GM12878 (cell line): ENCODE measurements around the gene ZNF507. TPM values are rescaled to one million over a fixed set of nuclear protein-coding genes. Genes with fewer than 3 reads are reported as not detected.

Experiments used
- ATAC-seq: fragments of 200-7000 bp; cut with Tn5 transposase; 3 replicates; pipeline ENCODE4 v1.9.1; 2020; ENCODE audit warnings: mild to moderate bottlenecking, moderate library complexity
- BruUV-seq: library from RNA; stranded (reverse); fragments of 400-500 nt; replicated peaks from 2 replicates; lab custom pipeline; 2021; lab: Mats Ljungman, UMichigan
- CTCF ChIA-PET: fragments of 300-600 bp; sonication (Branson Sonifier 250); formaldehyde crosslinking; extraction: SDS; loops from one replicate; lab custom pipeline; 2021; ENCODE audit warnings: inconsistent platforms; lab: Yijun Ruan, JAX
- POLR2A ChIA-PET: fragments of 350-600 bp; formaldehyde crosslinking; extraction: SDS; loops from one replicate; lab custom pipeline; 2021; ENCODE audit warnings: inconsistent platforms; lab: Charles Lee
- RAD21 ChIA-PET: fragments of 300-600 bp; sonication (Branson Sonifier 250); formaldehyde crosslinking; loops from one replicate; lab custom pipeline; 2023; ENCODE audit warnings: antibody characterized with exemption; ENCODE audit not compliant: unreplicated experiment; lab: Charles Lee
- SMC1A ChIA-PET: fragments of 300-600 bp; sonication (Branson Sonifier 250); formaldehyde crosslinking; loops from one replicate; lab custom pipeline; 2023; ENCODE audit not compliant: unreplicated experiment, uncharacterized antibody; lab: Charles Lee
- DNase-seq: peaks from one replicate; pipeline ENCODE4 v3.0.0-alpha.2; 2011; ENCODE audit warnings: low read depth, low spot score
- FAIRE-seq: peaks from 3 replicates; lab custom pipeline; 2011; peaks lifted over from hg19 to GRCh38; lab: Jason Lieb, UNC
- H2AFZ ChIP-seq: 2 replicates; pipeline ENCODE4 v1.6.0; 2011; ENCODE audit warnings: low read depth, low read length, control low read depth; ENCODE audit not compliant: control insufficient read depth
- H3K27ac ChIP-seq: 2 replicates; pipeline ENCODE4 v1.5.1; 2011; ENCODE audit warnings: control low read depth; ENCODE audit not compliant: control insufficient read depth, insufficient read depth
- H3K27me3 ChIP-seq, 2 experiments: replicated peaks in 1 of 2; 2 replicates each; pipeline versions ENCODE4 v1.6.0 to v1.6.1; 2011; ENCODE audit warnings: low read length in 1 of 2; ENCODE audit not compliant: control insufficient read depth in 2 of 2, insufficient read depth in 2 of 2
- H3K36me3 ChIP-seq, 2 experiments: 2 replicates each; pipeline ENCODE4 v1.5.1; 2011; ENCODE audit warnings: low read length in 1 of 2; ENCODE audit not compliant: control insufficient read depth in 2 of 2, insufficient read depth in 2 of 2
- H3K4me1 ChIP-seq: 2 replicates; pipeline ENCODE4 v1.6.1; 2011; ENCODE audit warnings: mild to moderate bottlenecking, low read length, moderate library complexity, mixed read lengths; ENCODE audit not compliant: control insufficient read depth, insufficient read depth
- H3K4me2 ChIP-seq: 2 replicates; pipeline ENCODE4 v1.6.0; 2011; ENCODE audit warnings: control low read depth; ENCODE audit not compliant: control insufficient read depth, insufficient read depth
- H3K4me3 ChIP-seq: fragments of 200-600 bp; sonication (generic); 2 replicates; pipeline ENCODE4 v1.5.1; 2016
- H3K79me2 ChIP-seq: 2 replicates; pipeline ENCODE4 v1.6.0; 2011; ENCODE audit warnings: low read length; ENCODE audit not compliant: control insufficient read depth, insufficient read depth
- H3K9ac ChIP-seq: 2 replicates; pipeline ENCODE4 v1.8.0; 2011; ENCODE audit warnings: low read length, control low read depth, mixed read lengths; ENCODE audit not compliant: control insufficient read depth, insufficient read depth
- H3K9me3 ChIP-seq: replicated peaks from 3 replicates; pipeline ENCODE4 v1.5.1; 2011; ENCODE audit warnings: mild to moderate bottlenecking, low read length; ENCODE audit not compliant: control insufficient read depth, insufficient read depth
- H4K20me1 ChIP-seq: 2 replicates; pipeline ENCODE4 v1.6.0; 2011; ENCODE audit not compliant: control insufficient read depth, insufficient read depth
- BRCA1 ChIP-seq: IDR thresholded peaks from 2 replicates; pipeline ENCODE4 v1.6.1; 2011; ENCODE audit warnings: low read depth, low read length, improper control_type of control experiment
- CEBPB ChIP-seq, 2 experiments: fragments of 150-350 bp in 1 of 2; IDR thresholded peaks; 2 replicates each; pipeline ENCODE4 v1.6.1; 2012 to 2014; ENCODE audit warnings: low read depth in 2 of 2, low read length in 2 of 2, borderline replicate concordance in 1 of 2, inconsistent platforms in 1 of 2
- CHD1 ChIP-seq: IDR thresholded peaks from 2 replicates; pipeline ENCODE4 v1.6.1; 2012; ENCODE audit warnings: low read depth, low read length, improper control_type of control experiment
- HDAC6 ChIP-seq: fragments of 200-600 bp; sonication (generic); IDR thresholded peaks from one replicate; pipeline ENCODE4 v1.8.0; 2017; ENCODE audit warnings: antibody characterized with exemption; ENCODE audit not compliant: unreplicated experiment
- KAT2A ChIP-seq: conservative IDR thresholded peaks from 2 replicates; pipeline ENCODE4 v1.6.1; 2011; ENCODE audit warnings: low read depth, low read length; ENCODE audit not compliant: control insufficient read depth
- KLF5 ChIP-seq: fragments of 450-650 bp; IDR thresholded peaks from 2 replicates; pipeline ENCODE4 v1.6.1; 2014; ENCODE audit warnings: mild to moderate bottlenecking; ENCODE audit not compliant: partially characterized antibody
- MAX ChIP-seq: IDR thresholded peaks from 2 replicates; pipeline ENCODE4 v1.6.1; 2012; ENCODE audit warnings: low read depth, low read length, improper control_type of control experiment
- MEF2A ChIP-seq: IDR thresholded peaks from 2 replicates; pipeline ENCODE4 v1.6.1; 2011; ENCODE audit warnings: low read depth, mild to moderate bottlenecking, low read length, moderate library complexity; ENCODE audit not compliant: insufficient read depth
- MTA2 ChIP-seq: fragments of 450-650 bp; IDR thresholded peaks from 2 replicates; pipeline ENCODE4 v1.6.1; 2016; ENCODE audit warnings: low read depth, mild to moderate bottlenecking, moderate library complexity
- MTA3 ChIP-seq: IDR thresholded peaks from 2 replicates; pipeline ENCODE4 v1.6.1; 2012; ENCODE audit warnings: low read length, inconsistent platforms, borderline replicate concordance
- POLR2AphosphoS2 ChIP-seq: IDR thresholded peaks from 2 replicates; pipeline ENCODE4 v1.6.1; 2011; ENCODE audit warnings: low read depth, mild to moderate bottlenecking, low read length, improper control_type of control experiment, moderate library complexity
- SP1 ChIP-seq: IDR thresholded peaks from one replicate; pipeline ENCODE4 v1.6.1; 2011; ENCODE audit warnings: low read depth, low read length
- SUZ12 ChIP-seq: fragments of 200-600 bp; sonication (generic); IDR thresholded peaks from one replicate; pipeline ENCODE4 v1.6.1; 2018; ENCODE audit warnings: antibody characterized with exemption, mild to moderate bottlenecking; ENCODE audit not compliant: unreplicated experiment
- TCF3 ChIP-seq: IDR thresholded peaks from 2 replicates; pipeline ENCODE4 v1.6.1; 2012; ENCODE audit warnings: low read depth, mild to moderate bottlenecking, low read length, borderline replicate concordance; ENCODE audit not compliant: insufficient read depth
- WGBS: methylation state at CpG from one replicate; pipeline ENCODE4 v1.1.6; 2016; ENCODE audit warnings: low lambda C conversion rate; ENCODE audit not compliant: insufficient replicate concordance, insufficient coverage; ENCODE audit errors: missing lambda C conversion rate; 5-methylcytosine and 5-hydroxymethylcytosine counted together
- in situ Hi-C: fragments of 300-500 bp; cut with MboI; formaldehyde crosslinking; loops from 9 replicates; pipeline ENCODE4 v1.14.3; 2018; ENCODE audit warnings: mixed read lengths
- intact Hi-C: fragments of 100-400 bp; cut with micrococcal nuclease; formaldehyde crosslinking; loops from one replicate; pipeline ENCODE4 v1.14.2; 2022; ENCODE audit not compliant: unreplicated experiment
- polyA plus RNA-seq, 11 experiments: library from polyadenylated mRNA; depleted of rRNA in 4 of 11; unstranded in 6 of 11; stranded (reverse) in 5 of 11; fragments of >200 nt; fragmentation: Nextera tagmentation in 4 of 11; fragmentation: Illumina TruSeq in 1 of 11; extraction: Ambion mirVana in 4 of 11; extraction: Trizol in 1 of 11; gene quantifications; 1 replicate in 1 of 11; 2 replicates in 10 of 11; pipeline versions ENCODE4 v1.2.1 to v1.2.3, GENCODE V29; 2011 to 2016; ENCODE audit warnings: inconsistent platforms in 2 of 11, missing spikeins in 2 of 11, low read depth in 1 of 11
- total RNA-seq, 4 experiments: library from RNA; depleted of rRNA in 3 of 4; stranded (reverse); fragments of >200 nt in 3 of 4; fragmentation: Illumina TruSeq in 1 of 4; extraction: Trizol in 1 of 4; gene quantifications; 2 replicates each; pipeline versions ENCODE4 v1.2.1 to v1.2.3, GENCODE V29; 2013 to 2021

ZNF507 gene
- total and polyA plus RNA-seq, 10 of the 15 experiments (the other 5 are each of a cell fraction or from before 2014, with no cell fraction given) = 2.3 to 18.4 (median 10.1) TPM

GRCh38 chr19:32308431-32309077 lies 36.9 kb upstream of the ZNF507 start:
- ChIA-PET RAD21 (no interaction called here), SMC1A (no interaction called here), CTCF (no interaction called here), POLR2A (no interaction called here)
- Histone ChIP-seq H3K79me2 (no peaks in the 10 kb centered on the region), H3K4me2 (no peak overlapping the region), H3K27me3 (no peaks in the 10 kb centered on the region), H4K20me1 (no peaks in the 10 kb centered on the region), H3K9ac (no peak overlapping the region), H3K4me3 (no peak overlapping the region), H3K9me3 (no peaks in the 10 kb centered on the region), H3K4me1 (no peaks in the 10 kb centered on the region), H3K27ac (no peak overlapping the region), H3K36me3 (no peaks in the 10 kb centered on the region), H2AFZ (no peak overlapping the region)
- TF ChIP-seq CHD1 (no peak), MTA3 (no peak), MEF2A (no peak), BRCA1 (no peak), HDAC6 (no peak), TCF3 (no peak), KAT2A (no peak), SP1 (no peak), POLR2AphosphoS2 (no peak), MAX (no peak), KLF5 (no peak), MTA2 (no peak), SUZ12 (no peak), CEBPB (IDR thresholded peaks at IDR 0.05; ENCODE audit: borderline replicate concordance in 1 of 2, low read depth in 2 of 2, low read length in 2 of 2) (no peak)
- in situ Hi-C loops (no loop called here), intact Hi-C loops (no loop called here)
- no peak for DNase-seq
- WGBS = 0% methylated on average over 8 of the region's 8 CpGs
- BruUV-seq = no TSS peak
- ATAC-seq = no peak
- no peak for FAIRE-seq
